Neural cell (in vitro differentiated cells): ENCODE data around the gene PPL. TPM values are rescaled to one million over a fixed set of nuclear protein-coding genes. Genes with fewer than 3 reads are reported as not detected.

Source experiments
- H2AFZ ChIP-seq: fragments of 200-600, 300-800 bp; sonication (generic), shearing (Covaris generic); 2 replicates; pipeline ENCODE4 v1.6.0; 2014; ENCODE audit warnings: low read depth, mild to moderate bottlenecking, antibody characterized with exemption, low read length, moderate library complexity
- H3F3A ChIP-seq: fragments of 200-600 bp; shearing (Covaris generic); 2 replicates; pipeline ENCODE4 v1.6.1; 2016; ENCODE audit warnings: mild to moderate bottlenecking, moderate library complexity, mixed read lengths, antibody characterized with exemption, low read length; ENCODE audit not compliant: insufficient read depth, poor library complexity, severe bottlenecking
- H3K27ac ChIP-seq: fragments of 200-600, 300-800 bp; sonication (generic), shearing (Covaris generic); 2 replicates; pipeline ENCODE4 v1.5.1; 2014; ENCODE audit warnings: mild to moderate bottlenecking, low read length, moderate library complexity
- H3K27me3 ChIP-seq: fragments of 300-800, 200-600 bp; sonication (generic), shearing (Covaris generic); 2 replicates; pipeline ENCODE4 v1.6.0; 2014; ENCODE audit warnings: mild to moderate bottlenecking, low read depth, low read length, moderate library complexity; ENCODE audit not compliant: insufficient read depth
- H3K36me3 ChIP-seq: fragments of 300-800, 200-600 bp; sonication (generic), shearing (Covaris generic); 2 replicates; pipeline ENCODE4 v1.5.1; 2014; ENCODE audit warnings: mild to moderate bottlenecking, antibody characterized with exemption, low read length, moderate library complexity; ENCODE audit not compliant: insufficient read depth
- H3K4me2 ChIP-seq: fragments of 300-800, 200-600 bp; sonication (generic), shearing (Covaris generic); 2 replicates; pipeline ENCODE4 v1.6.0; 2014; ENCODE audit warnings: mild to moderate bottlenecking, low read length
- H3K4me3 ChIP-seq: fragments of 300-800, 200-600 bp; sonication (generic), shearing (Covaris generic); 2 replicates; pipeline ENCODE4 v1.5.1; 2014; ENCODE audit warnings: mild to moderate bottlenecking, low read length, moderate library complexity
- H3K79me2 ChIP-seq: fragments of 200-600 bp; shearing (Covaris generic); replicated peaks from 2 replicates; pipeline ENCODE4 v1.6.0; 2014; ENCODE audit warnings: mild to moderate bottlenecking, low read length, moderate library complexity; ENCODE audit not compliant: insufficient read depth
- H3K9ac ChIP-seq: fragments of 300-800, 200-600 bp; sonication (generic), shearing (Covaris generic); 2 replicates; pipeline ENCODE4 v1.6.1; 2016; ENCODE audit warnings: mild to moderate bottlenecking, low read length, mixed read lengths
- H3K9me2 ChIP-seq: fragments of 200-600 bp; shearing (Covaris generic); 2 replicates; pipeline ENCODE4 v1.6.1; 2016; ENCODE audit warnings: mild to moderate bottlenecking, low read length, mixed read lengths; ENCODE audit not compliant: insufficient read depth
- H3K9me3 ChIP-seq: fragments of 200-600, 300-800 bp; sonication (generic), shearing (Covaris generic); 2 replicates; pipeline ENCODE4 v1.6.1; 2016; ENCODE audit warnings: mild to moderate bottlenecking, mixed run types, low read length, moderate library complexity, mixed read lengths
- H4K20me1 ChIP-seq: fragments of 200-600 bp; shearing (Covaris generic); 2 replicates; pipeline ENCODE4 v1.6.1; 2016; ENCODE audit warnings: mild to moderate bottlenecking, mixed run types; ENCODE audit not compliant: insufficient read depth
- CTCF ChIP-seq: fragments of 450-650 bp; IDR thresholded peaks from 2 replicates; pipeline ENCODE4 v1.5.1; 2014; ENCODE audit warnings: antibody characterized with exemption, mild to moderate bottlenecking, moderate library complexity; ENCODE audit not compliant: poor library complexity, severe bottlenecking
- EP300 ChIP-seq: fragments of 450-650 bp; conservative IDR thresholded peaks from 2 replicates; pipeline ENCODE4 v1.6.1; 2014; ENCODE audit warnings: antibody characterized with exemption, mild to moderate bottlenecking, moderate library complexity; ENCODE audit not compliant: poor library complexity, severe bottlenecking
- EZH2 ChIP-seq: fragments of 200-600, 300-800 bp; shearing (Covaris generic), sonication (generic); IDR thresholded peaks from 2 replicates; pipeline ENCODE4 v1.6.1; 2014; ENCODE audit warnings: antibody characterized with exemption, low read length, borderline replicate concordance, mild to moderate bottlenecking; ENCODE audit not compliant: insufficient read depth, poor library complexity, severe bottlenecking
- MXI1 ChIP-seq: fragments of 450-650 bp; conservative IDR thresholded peaks from 2 replicates; pipeline ENCODE4 v1.6.1; 2014; ENCODE audit warnings: antibody characterized with exemption, mild to moderate bottlenecking; ENCODE audit not compliant: poor library complexity, severe bottlenecking
- POLR2AphosphoS5 ChIP-seq: IDR thresholded peaks from 2 replicates; pipeline ENCODE4 v1.6.1; 2012
- RAD21 ChIP-seq: fragments of 450-650 bp; conservative IDR thresholded peaks from 2 replicates; pipeline ENCODE4 v1.6.1; 2014; ENCODE audit warnings: antibody characterized with exemption, mild to moderate bottlenecking, moderate library complexity
- REST ChIP-seq: IDR thresholded peaks from 2 replicates; pipeline ENCODE4 v1.6.1; 2012; ENCODE audit warnings: borderline replicate concordance
- SMC3 ChIP-seq: fragments of 450-650 bp; conservative IDR thresholded peaks from 2 replicates; pipeline ENCODE4 v1.6.1; 2014; ENCODE audit warnings: antibody characterized with exemption, mild to moderate bottlenecking, moderate library complexity; ENCODE audit not compliant: poor library complexity
- TAF1 ChIP-seq: IDR thresholded peaks from 2 replicates; pipeline ENCODE4 v1.6.1; 2012; ENCODE audit warnings: low read depth
- polyA plus RNA-seq: library from polyadenylated mRNA; depleted of rRNA; stranded (reverse); fragments of >200 nt; gene quantifications from 2 replicates; pipeline ENCODE4 v1.2.3, GENCODE V29; 2014

The PPL gene
- polyA plus RNA-seq, 1 donor from 2014 or later = 0.81 TPM

- Histone ChIP-seq H3K27me3 (no peaks in the 10 kb centered on the region), H3K9ac (peak overlapping the region; percentile 10), H4K20me1 (no peaks in the 10 kb centered on the region), H3K4me2 (no peak overlapping the region), H3K36me3 (no peaks in the 10 kb centered on the region), H3F3A (no peaks in the 10 kb centered on the region), H3K79me2 (no peaks in the 10 kb centered on the region), H2AFZ (no peak overlapping the region), H3K9me3 (no peaks in the 10 kb centered on the region), H3K9me2 (no peaks in the 10 kb centered on the region), H3K4me3 (peak overlapping the region; percentile 6), H3K27ac (peak overlapping the region; percentile 43)
- TF ChIP-seq REST = peak; percentile 36
- peak; percentile 50 for TF ChIP-seq EP300
- no peak for TF ChIP-seq RAD21
- no peak for TF ChIP-seq SMC3
- TF ChIP-seq TAF1 = no peak
- TF ChIP-seq POLR2AphosphoS5 = peak; percentile 63
- TF ChIP-seq MXI1 = no peak
- TF ChIP-seq CTCF = no peak
- no peak for TF ChIP-seq EZH2
Measured at GRCh38 chr16:4923853-4924252, 13.1 kb downstream of the PPL start.

- H4K20me1 ChIP-seq = no peaks in the 10 kb centered on the region
- no peaks in the 10 kb centered on the region for H3K27me3 ChIP-seq
- H3F3A ChIP-seq = no peaks in the 10 kb centered on the region
- no peak overlapping the region for H3K4me3 ChIP-seq
- no peaks in the 10 kb centered on the region for H3K9me2 ChIP-seq
- H3K9me3 ChIP-seq = no peaks in the 10 kb centered on the region
- no peak overlapping the region for H2AFZ ChIP-seq
- no peaks in the 10 kb centered on the region for H3K79me2 ChIP-seq
- H3K4me2 ChIP-seq = no peak overlapping the region
- TF ChIP-seq POLR2AphosphoS5 (no peak), SMC3 (no peak), EP300 (no peak), EZH2 (no peak), MXI1 (no peak), RAD21 (no peak), CTCF (no peak), REST (no peak), TAF1 (no peak)
- no peak overlapping the region for H3K9ac ChIP-seq
- no peaks in the 10 kb centered on the region for H3K36me3 ChIP-seq
- H3K27ac ChIP-seq = no peak overlapping the region
Measured at GRCh38 chr16:4922721-4923342, 14.1 kb downstream of the PPL start.
